HG02610 (cell line): ENCODE measurements around the gene NPEPPS.
"Not testable (repeated sequence)": the region's sequence is repeated elsewhere in the genome, so short reads cannot be mapped to it uniquely, and the experiment has no call there.

Experiments used
- ATAC-seq: cut with Tn5 transposase; IDR thresholded peaks from one replicate; pipeline ENCODE4 v1.9.1; 2021; ENCODE audit warnings: mild to moderate bottlenecking, moderate library complexity; ENCODE audit not compliant: unreplicated experiment

The NPEPPS gene

GRCh38 chr17:47561698-47562405 lies 30.9 kb downstream of the NPEPPS start:
- ATAC-seq: not testable (repeated sequence)

- ATAC-seq: not testable (repeated sequence)
Measured at GRCh38 chr17:47562406-47562705, 31.4 kb downstream of the NPEPPS start.

- ATAC-seq: not testable (repeated sequence)
Measured at GRCh38 chr17:47567261-47567660, 36.4 kb downstream of the NPEPPS start.

- ATAC-seq: not testable (repeated sequence)
Measured at GRCh38 chr17:47572561-47572960, 41.7 kb downstream of the NPEPPS start.

GRCh38 chr17:47582416-47582815 lies 51.5 kb downstream of the NPEPPS start:
- not testable (repeated sequence) for ATAC-seq

- ATAC-seq: not testable (repeated sequence)
Measured at GRCh38 chr17:47586378-47587055, 55.6 kb downstream of the NPEPPS start.

- not testable (repeated sequence) for ATAC-seq
Measured at GRCh38 chr17:47593522-47593921, 62.6 kb downstream of the NPEPPS start.

- ATAC-seq: no peak
Measured at GRCh38 chr17:47603830-47604597, 73.1 kb downstream of the NPEPPS start.

- ATAC-seq: no peak
Measured at GRCh38 chr17:47604598-47604927, 73.7 kb downstream of the NPEPPS start.

- ATAC-seq: no peak
Measured at GRCh38 chr17:47605011-47605410, 74.1 kb downstream of the NPEPPS start.

- no peak for ATAC-seq
Measured at GRCh38 chr17:47607481-47607880, 76.6 kb downstream of the NPEPPS start.

- no peak for ATAC-seq
Measured at GRCh38 chr17:47611372-47612350, 80.8 kb downstream of the NPEPPS start.

GRCh38 chr17:47615766-47616424 lies 85.0 kb downstream of the NPEPPS start:
- no peak for ATAC-seq

GRCh38 chr17:47618410-47618809 lies 87.5 kb downstream of the NPEPPS start:
- no peak for ATAC-seq

GRCh38 chr17:47620503-47621245 lies 89.8 kb downstream of the NPEPPS start:
- no peak for ATAC-seq

- no peak for ATAC-seq
Measured at GRCh38 chr17:47621293-47622179, 90.6 kb downstream of the NPEPPS start.

GRCh38 chr17:47622180-47622549 lies 91.3 kb downstream of the NPEPPS start:
- no peak for ATAC-seq

- no peak for ATAC-seq
Measured at GRCh38 chr17:47624727-47625068, 93.8 kb downstream of the NPEPPS start.
